GM18498 (cell line): ENCODE data around the gene SERINC5.

ENCODE experiments used
- ATAC-seq: cut with Tn5 transposase; IDR thresholded peaks from one replicate; pipeline ENCODE4 v1.9.1; 2021; ENCODE audit warnings: mild to moderate bottlenecking, moderate library complexity; ENCODE audit not compliant: unreplicated experiment

The SERINC5 gene

DNA sequence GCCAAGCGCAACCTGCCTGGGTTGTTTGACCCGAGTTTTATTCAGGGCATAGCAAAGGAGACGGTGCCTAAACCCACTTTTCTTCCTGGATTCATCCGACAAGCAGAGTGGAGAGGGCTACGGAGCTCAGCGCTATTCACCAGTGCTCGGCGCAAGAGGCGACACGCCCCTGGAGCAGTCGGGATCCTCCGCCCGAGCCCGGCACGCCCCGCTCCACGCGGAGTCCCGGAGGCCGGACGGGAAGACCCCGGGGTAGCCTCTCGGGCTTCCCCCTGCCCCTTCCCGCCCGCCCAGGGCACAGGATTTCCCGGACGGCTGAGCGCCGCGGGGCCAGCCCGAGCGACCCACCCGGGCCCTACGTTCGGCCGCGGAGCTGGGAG lies 427 bp downstream of the SERINC5 start:
- ATAC-seq: peak; percentile 37

DNA sequence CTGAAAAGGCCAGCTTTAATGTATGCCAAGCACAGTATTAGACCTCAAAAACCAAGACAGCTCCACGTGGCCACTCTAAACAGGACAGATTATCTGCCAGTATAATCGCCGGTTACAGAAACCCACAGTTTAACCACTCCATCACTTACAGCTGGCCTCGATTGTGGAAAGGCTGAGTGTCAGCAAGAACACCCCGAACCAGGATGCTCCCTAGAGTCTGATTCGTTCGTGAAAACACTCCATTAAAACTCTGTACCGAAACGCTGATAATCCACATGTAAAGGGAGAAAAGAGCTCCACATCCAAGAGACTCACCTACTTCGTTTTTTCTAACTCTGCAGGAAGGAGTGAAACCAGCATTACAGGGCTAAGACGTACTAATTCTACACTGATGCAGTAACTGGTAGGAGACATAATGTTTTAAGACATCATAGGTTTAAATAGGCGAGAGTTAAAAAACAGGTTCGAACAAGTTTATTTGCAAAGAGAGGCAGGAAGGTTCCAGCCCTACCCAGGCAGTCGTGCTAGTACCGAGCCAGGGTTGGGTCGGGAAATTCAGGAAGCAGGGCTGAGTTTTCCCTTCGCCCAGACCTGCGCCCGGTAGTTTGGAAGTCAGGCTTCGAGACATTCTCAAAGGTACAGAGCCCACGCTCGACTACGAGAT lies 949 bp downstream of the SERINC5 start:
- no peak for ATAC-seq

DNA sequence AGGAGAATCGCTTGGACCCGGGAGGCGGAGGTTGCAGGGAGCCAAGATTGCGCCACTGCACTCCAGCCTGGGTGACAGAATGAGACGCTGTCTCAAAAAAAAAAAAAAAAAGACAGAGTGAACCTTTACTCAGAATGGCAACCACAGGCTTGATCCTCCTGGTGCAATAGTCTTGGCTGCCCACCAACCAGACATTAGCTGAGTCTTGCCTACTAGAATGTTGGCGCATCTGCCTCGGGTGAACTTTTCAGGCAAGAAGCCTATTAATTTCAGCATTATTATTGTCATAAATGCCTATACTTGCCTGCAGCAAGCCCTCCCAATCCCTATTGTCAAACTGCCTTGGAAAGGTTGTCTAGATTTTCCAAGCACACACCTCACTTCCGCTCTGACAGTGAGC lies 4.2 kb downstream of the SERINC5 start:
- ATAC-seq: no peak

DNA sequence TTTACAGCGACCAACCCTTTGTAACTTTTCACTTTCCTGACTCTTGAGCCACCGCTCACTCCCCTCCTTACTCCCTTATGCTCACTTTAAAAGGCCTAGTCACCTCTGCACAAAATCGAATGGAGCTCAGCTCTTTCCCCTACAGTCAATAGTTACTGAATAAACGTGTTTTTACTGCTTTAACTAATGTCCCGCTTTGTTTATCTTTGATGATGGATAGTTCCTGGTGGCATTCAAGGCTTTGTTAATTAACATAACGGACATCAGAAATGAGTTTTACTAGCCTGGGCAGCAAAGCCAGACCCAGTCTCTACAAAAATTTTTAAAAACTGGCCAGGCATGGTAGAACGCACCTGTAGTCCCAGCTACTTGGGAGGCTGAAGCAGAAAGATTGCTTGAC lies 5.0 kb downstream of the SERINC5 start:
- ATAC-seq: no peak

DNA sequence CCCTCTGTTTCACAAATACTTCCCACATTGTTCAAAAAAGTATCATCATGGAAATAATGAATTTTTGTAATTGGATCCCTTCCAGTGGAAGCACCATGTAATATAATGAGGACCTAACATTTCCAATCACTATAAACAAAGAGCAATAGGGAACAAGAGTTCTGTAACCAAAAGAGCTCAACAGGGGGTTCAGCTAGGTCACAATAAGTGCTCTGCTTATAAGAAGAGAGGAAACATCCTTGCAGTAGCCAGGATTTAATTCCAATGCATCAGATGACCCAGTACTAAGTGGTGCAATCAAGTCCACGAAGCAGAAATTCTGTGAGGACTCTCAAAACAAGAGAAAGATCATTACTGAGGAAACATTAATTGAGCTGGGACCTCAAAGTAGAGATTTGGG lies 5.9 kb downstream of the SERINC5 start:
- ATAC-seq: no peak

DNA sequence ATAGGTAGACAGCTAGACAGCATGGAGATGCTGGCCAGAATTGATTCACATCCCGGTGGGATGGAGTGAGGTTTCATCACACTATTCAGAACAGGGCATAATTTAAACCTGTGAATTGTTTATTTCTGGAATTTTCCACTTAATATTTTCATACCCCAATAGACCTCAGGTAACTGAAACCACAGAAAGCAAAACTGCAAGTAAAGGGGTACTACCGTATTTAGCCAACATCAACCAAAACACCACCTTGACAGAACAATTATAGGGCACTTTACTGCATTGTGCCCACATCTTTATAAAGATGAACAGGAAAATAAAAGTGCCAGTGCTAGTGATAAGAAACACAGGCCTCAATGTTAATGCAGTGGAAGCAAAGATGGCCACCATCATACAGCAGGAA lies 7.5 kb downstream of the SERINC5 start:
- ATAC-seq: no peak

DNA sequence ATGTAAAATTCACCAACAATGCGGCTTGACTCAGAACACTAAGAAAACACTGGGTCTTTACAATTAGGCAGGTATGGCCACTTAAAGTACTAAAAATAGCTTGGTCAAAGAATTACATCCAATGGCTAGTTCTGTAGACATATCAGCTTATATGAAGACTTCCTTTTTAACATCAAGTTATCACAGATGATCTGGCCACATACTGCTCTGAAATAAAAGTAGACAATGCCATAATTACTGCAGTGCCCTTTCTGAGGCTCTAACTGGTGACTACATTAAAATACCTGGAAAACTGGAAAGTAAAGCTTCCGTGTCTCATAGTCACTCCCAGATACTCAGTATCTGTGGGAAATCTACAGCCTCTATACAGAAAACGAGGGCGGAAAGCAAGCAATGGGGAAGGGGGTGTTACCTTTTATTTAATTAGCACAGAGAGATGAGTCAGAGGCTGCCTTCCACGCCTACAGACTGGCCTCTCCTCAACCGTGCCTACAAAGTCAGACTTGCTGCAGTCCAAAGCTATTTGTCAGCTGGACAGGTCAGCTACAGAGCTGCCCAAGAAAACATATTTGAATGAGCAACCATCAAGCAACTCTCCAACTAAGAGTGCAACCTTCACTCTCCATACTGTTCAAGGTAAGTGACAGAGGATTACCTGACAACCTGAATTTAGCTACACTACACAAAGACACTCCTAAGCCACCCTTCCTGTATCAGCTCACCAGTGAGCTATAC lies 8.7 kb downstream of the SERINC5 start:
- ATAC-seq: peak; percentile 86

DNA sequence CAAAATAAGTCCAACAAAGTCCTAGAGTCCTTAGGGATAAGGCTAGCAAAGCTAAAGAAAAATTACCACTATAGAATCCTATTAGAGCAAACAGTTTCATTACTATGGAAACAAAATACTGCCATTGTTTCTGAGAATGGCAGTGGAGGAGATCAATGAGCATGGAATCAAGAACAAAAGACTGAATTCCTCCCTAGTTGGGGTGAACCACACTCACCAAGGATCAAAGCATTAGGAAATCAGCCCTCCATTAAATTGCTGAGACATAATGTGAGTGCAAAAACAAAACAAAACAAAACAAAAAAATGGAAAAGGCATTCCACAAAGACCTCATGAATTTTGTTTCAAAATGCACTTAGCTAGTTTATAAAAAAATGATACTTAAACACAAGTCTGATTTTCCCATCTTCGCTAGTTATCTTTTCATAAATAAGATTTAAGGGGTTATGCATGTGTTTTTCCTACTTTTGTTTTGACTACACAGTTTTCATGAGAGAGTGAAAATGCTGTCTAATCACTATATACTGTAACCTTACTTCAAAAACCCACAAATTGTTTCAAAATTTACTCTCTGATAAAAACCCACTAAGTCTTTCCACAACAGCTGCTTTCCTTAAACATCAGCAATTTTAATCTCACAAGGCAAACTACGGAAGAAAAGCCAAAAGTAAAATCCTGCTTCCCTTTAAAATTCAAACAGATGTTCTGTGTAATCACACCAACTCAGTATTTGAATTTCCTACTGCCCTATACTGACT lies 9.7 kb downstream of the SERINC5 start:
- ATAC-seq: no peak

DNA sequence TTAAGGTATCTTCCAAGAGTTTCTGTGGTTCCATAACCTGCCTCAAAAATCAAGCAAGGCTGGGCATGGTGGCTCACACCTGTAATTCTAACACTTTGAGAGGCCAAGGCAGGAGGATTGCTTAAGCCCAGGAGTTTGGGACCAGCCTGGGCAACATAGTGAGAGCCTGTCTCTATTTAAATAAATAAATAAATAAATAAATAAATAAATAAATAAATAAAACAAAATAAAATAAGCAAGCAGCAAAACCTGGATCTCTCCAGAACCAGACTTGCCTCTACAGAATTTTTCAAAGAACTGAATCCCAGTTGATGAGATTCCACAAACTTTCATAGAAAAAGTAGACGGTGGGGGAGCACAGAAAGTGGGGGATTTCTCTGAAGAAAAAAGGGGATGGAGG lies 12.3 kb downstream of the SERINC5 start:
- ATAC-seq: no peak

DNA sequence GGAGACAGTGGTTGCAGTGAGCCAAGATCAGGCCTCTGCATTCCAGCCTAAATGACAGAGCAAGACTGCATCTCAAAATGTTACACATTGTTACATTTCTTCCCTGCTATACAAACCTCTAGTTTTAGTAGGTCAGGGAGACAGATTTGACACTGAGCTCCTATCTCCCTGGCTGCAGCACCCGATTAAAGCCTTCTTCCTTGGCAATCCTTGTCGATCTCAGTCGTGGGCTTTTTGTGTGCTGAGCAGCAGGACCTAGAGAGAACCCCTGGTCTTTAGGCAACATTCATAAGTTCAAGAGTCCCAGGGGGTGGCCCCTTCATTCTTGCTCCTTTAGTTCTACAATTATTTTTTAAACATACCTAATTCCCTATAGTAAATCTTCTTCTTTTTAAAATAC lies 13.0 kb downstream of the SERINC5 start:
- ATAC-seq: no peak

DNA sequence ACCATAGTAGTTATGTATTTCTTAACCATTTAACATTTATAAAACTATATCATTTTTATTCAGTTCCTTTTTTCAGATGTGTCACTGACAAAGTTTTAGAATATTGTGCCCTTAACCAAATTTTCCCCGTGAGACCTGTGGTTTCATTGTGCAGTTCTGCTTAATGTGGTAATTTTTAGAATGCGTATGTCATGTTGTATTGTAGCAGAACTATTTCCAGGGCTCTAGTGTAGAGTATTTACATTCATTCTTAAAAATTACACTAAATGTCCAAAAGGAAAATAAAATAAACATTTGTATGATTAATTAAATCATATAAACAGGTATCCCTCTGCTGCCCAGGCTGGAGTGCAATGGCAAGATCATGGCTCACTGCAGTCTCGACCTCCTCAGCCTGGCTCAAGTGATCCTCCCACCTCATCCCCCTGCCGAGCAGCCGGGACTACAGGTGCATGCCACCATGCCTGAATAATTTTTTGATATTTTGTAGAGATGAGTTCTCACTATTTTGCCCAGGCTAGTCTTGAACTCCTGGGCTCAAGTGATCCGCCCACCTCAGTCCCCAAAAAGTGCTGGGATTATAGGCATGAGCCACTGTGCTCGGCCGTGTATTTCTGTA lies 15.4 kb downstream of the SERINC5 start:
- ATAC-seq: no peak

DNA sequence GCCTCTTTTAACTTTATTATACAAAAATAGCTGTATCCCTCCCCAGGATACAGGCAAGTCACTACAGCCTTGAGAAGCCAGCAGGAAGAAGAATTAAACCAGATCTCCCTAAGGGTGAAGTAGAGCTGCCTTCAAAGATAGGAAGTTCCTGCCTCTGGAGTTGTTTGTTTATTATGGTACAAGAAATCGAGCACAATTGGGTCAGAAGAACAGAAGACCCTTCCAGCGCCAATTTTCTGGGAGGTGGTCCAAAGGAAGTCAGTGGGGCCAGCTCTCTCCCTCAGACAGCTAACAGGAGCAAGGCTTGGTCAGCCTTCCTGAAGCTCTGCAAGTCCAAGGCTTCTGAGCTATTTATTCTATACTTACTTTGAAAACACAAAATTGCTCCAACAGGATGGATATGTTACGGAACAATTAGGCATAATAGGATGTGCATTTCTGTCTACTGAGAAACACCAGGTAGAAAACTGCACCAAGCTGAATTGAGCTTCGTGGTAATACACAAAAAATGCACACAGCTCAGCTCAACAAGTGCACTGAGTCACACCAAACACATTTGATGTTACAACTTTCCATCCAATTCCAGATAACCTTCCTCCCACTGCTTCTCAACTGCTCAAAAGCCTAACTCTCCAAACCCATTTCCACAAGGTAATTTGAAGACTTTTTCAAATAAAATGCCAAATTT lies 16.0 kb downstream of the SERINC5 start:
- no peak for ATAC-seq

DNA sequence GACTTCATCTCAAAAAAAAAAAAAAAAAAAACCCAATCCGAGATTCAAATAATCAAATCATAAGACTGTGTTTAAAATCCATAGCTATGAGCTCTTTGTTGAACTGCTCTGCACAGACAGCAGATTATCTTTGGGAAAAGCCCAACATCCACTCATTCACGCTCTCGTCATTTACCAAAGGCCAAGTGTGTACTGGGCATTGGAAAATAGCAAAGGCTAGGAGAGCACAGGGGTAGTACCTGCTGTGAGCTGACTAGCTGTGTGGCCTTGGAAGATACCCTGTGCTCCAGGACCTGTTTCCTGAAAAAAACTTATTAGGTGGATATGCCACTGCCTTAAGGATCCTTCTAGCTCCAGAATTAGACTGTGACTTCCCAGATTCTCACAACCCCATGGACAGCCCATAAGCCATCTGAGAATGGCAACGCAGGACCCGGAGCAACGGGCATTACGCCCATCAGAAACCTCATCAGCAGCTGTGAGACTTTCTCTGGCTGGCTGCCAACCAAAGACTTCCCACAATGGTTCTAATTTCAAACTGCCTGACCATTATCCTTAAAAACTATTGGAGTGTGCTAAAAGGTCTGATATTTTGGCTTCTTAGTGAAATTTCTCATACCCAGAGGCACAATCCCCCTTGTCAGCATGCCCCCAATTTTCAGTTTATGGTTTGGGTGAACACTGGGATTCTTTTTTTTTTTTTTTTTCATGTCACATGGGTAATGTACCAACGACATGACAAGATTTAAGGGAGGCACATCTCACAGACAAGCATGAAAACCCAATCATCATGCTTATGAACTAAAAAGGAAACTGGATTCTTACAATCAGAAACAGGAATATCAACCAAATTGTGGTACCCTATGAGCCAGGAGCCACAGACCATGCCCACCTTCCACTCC lies 16.8 kb downstream of the SERINC5 start:
- ATAC-seq: no peak

DNA sequence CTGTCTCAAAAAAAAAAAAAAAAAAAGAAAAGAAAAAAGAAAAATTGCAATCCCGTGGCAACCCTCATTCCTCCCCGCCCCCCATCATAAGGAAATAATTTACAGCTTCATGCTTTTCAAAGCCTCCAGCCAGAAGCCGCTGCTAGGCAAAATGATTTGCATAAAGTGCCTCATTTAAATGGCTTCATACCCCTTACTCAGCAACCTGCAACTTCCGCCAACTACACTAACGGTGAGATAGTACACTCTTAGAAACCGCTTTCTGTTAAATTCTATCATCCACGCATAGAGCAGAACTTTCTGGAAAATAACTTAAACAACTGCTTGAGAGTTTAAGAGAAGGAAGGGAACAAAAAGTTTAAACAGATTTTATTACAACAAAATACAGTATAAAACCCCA lies 17.8 kb downstream of the SERINC5 start:
- no peak for ATAC-seq

DNA sequence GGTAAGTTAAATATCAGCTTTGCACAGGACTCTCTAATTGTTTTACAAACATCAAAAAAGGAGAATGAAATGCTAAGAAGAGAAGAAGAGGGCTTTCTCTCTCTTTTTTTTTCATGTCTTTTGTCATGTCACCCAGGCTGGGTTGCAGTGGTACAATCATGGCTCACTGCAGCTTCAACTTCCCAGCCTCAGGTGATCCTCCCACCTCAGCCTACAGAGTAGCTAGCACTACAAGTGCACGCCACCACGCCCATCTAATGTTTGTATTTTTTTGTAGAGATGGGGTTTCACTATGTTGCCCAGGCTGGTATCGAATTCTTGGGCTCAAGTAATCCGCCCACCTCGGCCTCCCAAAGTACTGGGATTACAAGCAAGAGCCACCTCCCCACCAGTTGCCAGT lies 18.6 kb downstream of the SERINC5 start:
- no peak for ATAC-seq

DNA sequence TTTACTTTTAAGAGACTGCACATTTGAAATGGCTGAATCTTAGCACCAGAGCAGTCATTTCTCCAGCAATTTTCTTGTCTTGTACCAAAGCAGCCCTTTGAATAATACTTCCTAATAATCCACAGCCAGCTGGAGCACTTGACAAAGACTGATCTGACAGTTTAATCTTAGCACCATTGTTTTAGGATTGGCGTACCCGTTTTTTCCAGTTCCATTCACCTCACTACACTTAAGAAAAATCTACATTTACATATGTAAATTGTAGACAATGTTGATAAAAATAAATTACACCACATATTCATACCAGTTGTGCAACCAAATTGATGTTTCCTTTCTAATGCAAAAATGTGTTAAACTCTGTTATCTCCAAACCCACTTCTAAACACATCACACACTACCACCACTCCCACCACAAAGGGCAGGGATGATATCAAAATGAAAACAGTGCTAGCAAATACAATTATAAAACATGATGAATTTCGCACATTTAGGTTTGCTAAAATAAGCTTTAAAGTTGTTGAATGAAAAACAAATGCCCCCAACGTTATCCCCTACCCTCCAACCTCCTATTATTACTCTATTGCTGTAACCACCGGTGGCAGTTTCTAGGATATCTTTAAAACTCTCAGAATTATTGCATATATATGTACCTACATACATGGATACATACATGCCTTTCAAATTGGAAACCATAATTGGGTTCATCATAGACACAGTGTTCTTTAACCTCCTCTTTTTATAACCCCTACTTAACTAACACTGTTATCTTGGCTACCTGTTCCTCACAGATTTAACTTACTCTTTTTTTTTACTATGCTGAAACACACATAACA lies 21.5 kb downstream of the SERINC5 start:
- ATAC-seq: no peak

DNA sequence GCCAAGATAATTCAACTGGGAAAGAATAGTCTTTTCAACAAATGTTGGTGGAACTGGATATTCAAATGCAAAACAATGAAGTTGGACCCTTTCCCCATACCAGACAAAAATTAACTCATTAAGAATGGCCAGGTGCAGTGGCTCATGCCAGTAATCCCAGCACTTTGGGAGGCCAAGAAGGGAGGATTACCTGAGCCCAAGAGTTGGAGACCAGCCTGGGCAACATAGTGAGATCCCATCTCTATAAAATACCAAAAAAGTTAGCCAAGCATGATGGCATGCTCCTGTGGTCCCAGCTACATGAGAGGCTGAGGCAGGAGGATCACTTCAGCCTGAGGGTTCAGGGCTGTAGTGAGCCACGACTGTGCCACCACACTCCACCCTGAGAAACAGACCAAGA lies 24.2 kb downstream of the SERINC5 start:
- ATAC-seq: no peak

DNA sequence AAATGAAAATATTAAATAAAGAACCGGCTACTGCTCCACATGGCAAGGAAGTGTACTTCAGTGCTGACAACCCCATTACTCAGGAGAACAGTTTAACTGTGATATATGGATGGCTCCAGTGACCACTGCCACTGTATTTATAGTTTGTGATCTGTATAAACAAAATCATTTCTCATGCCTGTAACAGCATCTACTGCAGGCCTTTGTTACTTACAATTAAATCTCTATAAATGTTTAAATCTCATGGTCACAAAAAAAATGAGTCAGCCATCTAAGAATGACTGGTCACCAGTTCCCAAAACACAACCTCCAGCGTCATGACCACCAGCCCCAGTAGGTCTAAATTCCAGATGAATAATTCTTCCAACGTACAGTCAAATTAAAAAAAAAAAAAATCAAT lies 24.6 kb downstream of the SERINC5 start:
- ATAC-seq: no peak
